GM23338 (cell line): ENCODE measurements around the gene WEE2. TPM values are rescaled to one million over a fixed set of nuclear protein-coding genes. Genes with fewer than 3 reads are reported as not detected.
A peak's percentile ranks its signal among the peaks of the same experiment; 100 is the strongest.

Source experiments
- ATAC-seq: fragments of 200-7000 bp; cut with Tn5 transposase; 3 replicates; pipeline ENCODE4 v1.9.1; 2020
- DNase-seq: peaks from one replicate; pipeline ENCODE4 v3.0.0-alpha.2; 2015; ENCODE audit warnings: low spot score
- H2AFZ ChIP-seq: fragments of 200-600 bp; sonication (generic); 2 replicates; pipeline ENCODE4 v1.8.0; 2016; ENCODE audit warnings: antibody characterized with exemption, mild to moderate bottlenecking, moderate library complexity
- H3F3A ChIP-seq: fragments of 200-600 bp; sonication (generic); replicated peaks from 2 replicates; pipeline ENCODE4 v1.8.0; 2017; ENCODE audit warnings: antibody characterized with exemption, mixed run types, low read depth
- H3K27ac ChIP-seq: fragments of 200-600 bp; sonication (generic); 2 replicates; pipeline ENCODE4 v1.6.1; 2016; ENCODE audit warnings: low read depth
- H3K27me3 ChIP-seq: fragments of 200-600 bp; sonication (generic); 2 replicates; pipeline ENCODE4 v1.8.0; 2016; ENCODE audit warnings: mild to moderate bottlenecking, mixed run types, moderate library complexity; ENCODE audit not compliant: insufficient read depth
- H3K36me3 ChIP-seq: fragments of 200-600 bp; sonication (generic); 2 replicates; pipeline ENCODE4 v1.8.0; 2016; ENCODE audit warnings: mild to moderate bottlenecking; ENCODE audit not compliant: insufficient read depth
- H3K4me1 ChIP-seq: fragments of 200-600 bp; sonication (generic); 2 replicates; pipeline ENCODE4 v1.8.0; 2016; ENCODE audit warnings: mild to moderate bottlenecking, moderate library complexity; ENCODE audit not compliant: insufficient read depth
- H3K4me2 ChIP-seq: fragments of 200-600 bp; sonication (generic); 2 replicates; pipeline ENCODE4 v1.7.1; 2017; ENCODE audit warnings: mixed run types
- H3K4me3 ChIP-seq: fragments of 200-600 bp; sonication (generic); 2 replicates; pipeline ENCODE4 v1.6.1; 2016; ENCODE audit warnings: mixed run types
- H3K79me2 ChIP-seq: fragments of 200-600 bp; sonication (generic); replicated peaks from 2 replicates; pipeline ENCODE4 v1.8.0; 2017; ENCODE audit warnings: mild to moderate bottlenecking; ENCODE audit not compliant: insufficient read depth
- H3K9me2 ChIP-seq: fragments of 200-600 bp; sonication (generic); 2 replicates; pipeline ENCODE4 v1.8.0; 2017; ENCODE audit not compliant: insufficient read depth
- H4K20me1 ChIP-seq: fragments of 200-600 bp; sonication (generic); replicated peaks from 2 replicates; pipeline ENCODE4 v1.8.0; 2017; ENCODE audit warnings: mild to moderate bottlenecking; ENCODE audit not compliant: insufficient read depth
- H3K27ac Mint-ChIP-seq: 2 replicates; pipeline ENCODE4 v1.8.0; 2020; ENCODE audit warnings: inconsistent platforms, mild to moderate bottlenecking, moderate library complexity, mixed read lengths
- H3K27me3 Mint-ChIP-seq: 3 replicates; pipeline ENCODE4 v1.8.0; 2022; ENCODE audit warnings: low read depth, mild to moderate bottlenecking, moderate library complexity, mixed read lengths, inconsistent platforms; ENCODE audit not compliant: insufficient read depth, poor library complexity
- H3K36me3 Mint-ChIP-seq: 3 replicates; pipeline ENCODE4 v1.8.0; 2021; ENCODE audit warnings: low read depth, mild to moderate bottlenecking, inconsistent platforms, moderate library complexity, mixed read lengths
- H3K4me1 Mint-ChIP-seq: 3 replicates; pipeline ENCODE4 v1.8.0; 2020; ENCODE audit warnings: mild to moderate bottlenecking, inconsistent platforms, mixed read lengths
- H3K4me3 Mint-ChIP-seq: 3 replicates; pipeline ENCODE4 v1.8.0; 2021; ENCODE audit warnings: moderate library complexity, mild to moderate bottlenecking, inconsistent platforms, mixed read lengths
- H3K9me3 Mint-ChIP-seq: 3 replicates; pipeline ENCODE4 v1.8.0; 2020; ENCODE audit warnings: moderate library complexity, mild to moderate bottlenecking, inconsistent platforms, mixed read lengths
- ETS1 ChIP-seq: IDR thresholded peaks from 2 replicates; pipeline ENCODE4 v1.6.1; 2016; ENCODE audit warnings: antibody characterized with exemption
- EZH2 ChIP-seq: fragments of 200-600 bp; sonication (generic); IDR thresholded peaks from one replicate; pipeline ENCODE4 v1.8.0; 2017; ENCODE audit warnings: antibody characterized with exemption, mild to moderate bottlenecking, low read depth; ENCODE audit not compliant: unreplicated experiment
- EZH2phosphoT487 ChIP-seq: fragments of 200-600 bp; sonication (generic); IDR thresholded peaks from one replicate; pipeline ENCODE4 v1.8.1; 2018; ENCODE audit warnings: antibody characterized with exemption; ENCODE audit not compliant: unreplicated experiment
- JUNB ChIP-seq: IDR thresholded peaks from one replicate; pipeline ENCODE4 v1.6.1; 2016; ENCODE audit warnings: antibody characterized with exemption; ENCODE audit not compliant: unreplicated experiment
- NANOG ChIP-seq: IDR thresholded peaks from 2 replicates; pipeline ENCODE4 v1.6.1; 2016; ENCODE audit warnings: antibody characterized with exemption, borderline replicate concordance
- POLR2AphosphoS5 ChIP-seq: IDR thresholded peaks from 2 replicates; pipeline ENCODE4 v1.6.1; 2016; ENCODE audit warnings: antibody characterized with exemption, low read depth
- REST ChIP-seq: IDR thresholded peaks from one replicate; pipeline ENCODE4 v1.6.1; 2018; ENCODE audit warnings: antibody characterized with exemption; ENCODE audit not compliant: unreplicated experiment
- ZNF114 ChIP-seq: fragments of 250-450 bp; sonication (Bioruptor Pico); IDR thresholded peaks from 2 replicates; pipeline ENCODE4 v1.5.0; 2020; ENCODE audit warnings: mild to moderate bottlenecking, moderate library complexity
- ZNF462 ChIP-seq: fragments of 250-450 bp; sonication (Bioruptor Pico); IDR thresholded peaks from 2 replicates; pipeline ENCODE4 v1.5.0; 2020; ENCODE audit warnings: mild to moderate bottlenecking, moderate library complexity
- polyA plus RNA-seq: library from polyadenylated mRNA; unstranded; fragments of >200 nt; fragmentation: Nextera tagmentation; extraction: Ambion mirVana; gene quantifications from 2 replicates; pipeline ENCODE4 v1.2.1, GENCODE V29; 2016
- total RNA-seq: library from RNA; depleted of rRNA; stranded (reverse); fragments of >200 nt; shearing (Covaris generic); gene quantifications from 2 replicates; pipeline ENCODE4 v1.2.3, GENCODE V29; 2014

WEE2 gene
- total and polyA plus RNA-seq, 2 experiments from 2014 or later, result not detected

- Histone ChIP-seq H4K20me1 (0 out of 2 replicates have a peak, but pooled peaks cover 3% of the 10 kb centered on the region), H3K4me2 (no peak overlapping the region), H3K27me3 (no peaks in the 10 kb centered on the region), H3K4me1 (no peaks in the 10 kb centered on the region), H3F3A (no peaks in the 10 kb centered on the region), H3K79me2 (no peaks in the 10 kb centered on the region), H3K9me2 (no peaks in the 10 kb centered on the region), H3K27ac (0 out of 2 replicates have a peak overlapping the region, but pooled peaks have one; percentile 13), H2AFZ (no peak overlapping the region), H3K4me3 (no peak overlapping the region), H3K36me3 (peaks cover 3% of the 10 kb centered on the region; the same call in 1 of the 2 replicates)
- H3K27me3 Mint-ChIP-seq, result peaks cover 6% of the 10 kb centered on the region
- H3K36me3 Mint-ChIP-seq, result peaks cover 35% of the 10 kb centered on the region
- H3K4me1 Mint-ChIP-seq, result peaks cover 9% of the 10 kb centered on the region; the same call in 2 of the 3 replicates
- DNase-seq (peak; percentile 54), ATAC-seq (peak; percentile 64)
- H3K27ac Mint-ChIP-seq, result peak overlapping the region; percentile 74
- TF ChIP-seq JUNB, result no peak
- no peak for TF ChIP-seq ZNF462
- no peak for TF ChIP-seq REST
- TF ChIP-seq POLR2AphosphoS5, result no peak
- TF ChIP-seq NANOG, result no peak
- TF ChIP-seq ZNF114, result no peak
- TF ChIP-seq EZH2, result no peak
- TF ChIP-seq ETS1, result no peak
- TF ChIP-seq EZH2phosphoT487, result no peak
- H3K4me3 Mint-ChIP-seq, result no peak overlapping the region
- H3K9me3 Mint-ChIP-seq, result peaks cover 8% of the 10 kb centered on the region; the same call in 1 of the 3 replicates
Measured at GRCh38 chr7:141674171-141674671, 33.9 kb upstream of the WEE2 start.
